Smooth muscle cell (in vitro differentiated cells): Measurements from ENCODE around the gene CARD11. TPM values are rescaled to one million over a fixed set of nuclear protein-coding genes. Genes with fewer than 3 reads are reported as not detected.

Source experiments
- DNase-seq: peaks from one replicate; lab custom pipeline; 2025; ENCODE audit not compliant: unreplicated experiment; lab: John Stamatoyannopoulos, UW
- H2AFZ ChIP-seq: fragments of 200-600 bp; sonication (generic); 2 replicates; pipeline ENCODE4 v1.6.0; 2016; ENCODE audit warnings: antibody characterized with exemption, low read depth, mild to moderate bottlenecking
- H3F3A ChIP-seq: fragments of 200-600 bp; sonication (generic); 2 replicates; pipeline ENCODE4 v1.6.0; 2017; ENCODE audit warnings: antibody characterized with exemption, low read depth
- H3K27ac ChIP-seq: fragments of 200-600 bp; sonication (generic); 2 replicates; pipeline ENCODE4 v1.5.1; 2016; ENCODE audit warnings: low read depth, mild to moderate bottlenecking
- H3K27me3 ChIP-seq: fragments of 200-600 bp; sonication (generic); 2 replicates; pipeline ENCODE4 v1.6.1; 2016; ENCODE audit warnings: low read depth, mild to moderate bottlenecking
- H3K36me3 ChIP-seq: fragments of 200-600 bp; sonication (generic); 2 replicates; pipeline ENCODE4 v1.5.1; 2016; ENCODE audit warnings: low read depth
- H3K4me1 ChIP-seq: fragments of 200-600 bp; sonication (generic); 2 replicates; pipeline ENCODE4 v1.5.1; 2016; ENCODE audit warnings: low read depth
- H3K4me2 ChIP-seq: fragments of 200-600 bp; sonication (generic); 2 replicates; pipeline ENCODE4 v1.6.0; 2016; ENCODE audit warnings: mild to moderate bottlenecking
- H3K4me3 ChIP-seq: fragments of 200-600 bp; sonication (generic); 2 replicates; pipeline ENCODE4 v1.5.1; 2016; ENCODE audit warnings: mild to moderate bottlenecking
- H3K79me2 ChIP-seq: fragments of 200-600 bp; sonication (generic); 2 replicates; pipeline ENCODE4 v1.6.0; 2016; ENCODE audit warnings: low read depth, mild to moderate bottlenecking
- H3K9ac ChIP-seq: fragments of 200-600 bp; sonication (generic); 2 replicates; pipeline ENCODE4 v1.6.0; 2016; ENCODE audit warnings: low read depth
- H3K9me3 ChIP-seq: fragments of 200-600 bp; sonication (generic); replicated peaks from 2 replicates; pipeline ENCODE4 v1.5.1; 2016; ENCODE audit warnings: low read depth
- H4K20me1 ChIP-seq: fragments of 200-600 bp; sonication (generic); 2 replicates; pipeline ENCODE4 v1.6.0; 2016; ENCODE audit warnings: low read depth
- WGBS: methylation state at CpG from one replicate; pipeline ENCODE4 v1.1.7; 2016; ENCODE audit warnings: low lambda C conversion rate; 5-methylcytosine and 5-hydroxymethylcytosine counted together
- polyA plus RNA-seq: library from polyadenylated mRNA; unstranded; fragments of >200 nt; fragmentation: Nextera tagmentation; extraction: Ambion mirVana; gene quantifications from 2 replicates; pipeline ENCODE4 v1.2.1, GENCODE V29; 2016
- total RNA-seq: library from RNA; depleted of rRNA; stranded (reverse); fragments of >200 nt; gene quantifications from 2 replicates; pipeline ENCODE4 v1.2.3, GENCODE V29; 2014
- TF ChIP-seq, protein P1 (sequence below): fragments of 200-600 bp; sonication (generic); IDR thresholded peaks from 2 replicates; pipeline ENCODE4 v1.5.1; 2017; ENCODE audit warnings: borderline replicate concordance, mild to moderate bottlenecking, antibody characterized with exemption; ENCODE audit not compliant: insufficient read depth, poor library complexity, severe bottlenecking

The CARD11 gene
- total and polyA plus RNA-seq, 2 experiments from 2014 or later, result 1.3 to 2.4 TPM

DNA sequence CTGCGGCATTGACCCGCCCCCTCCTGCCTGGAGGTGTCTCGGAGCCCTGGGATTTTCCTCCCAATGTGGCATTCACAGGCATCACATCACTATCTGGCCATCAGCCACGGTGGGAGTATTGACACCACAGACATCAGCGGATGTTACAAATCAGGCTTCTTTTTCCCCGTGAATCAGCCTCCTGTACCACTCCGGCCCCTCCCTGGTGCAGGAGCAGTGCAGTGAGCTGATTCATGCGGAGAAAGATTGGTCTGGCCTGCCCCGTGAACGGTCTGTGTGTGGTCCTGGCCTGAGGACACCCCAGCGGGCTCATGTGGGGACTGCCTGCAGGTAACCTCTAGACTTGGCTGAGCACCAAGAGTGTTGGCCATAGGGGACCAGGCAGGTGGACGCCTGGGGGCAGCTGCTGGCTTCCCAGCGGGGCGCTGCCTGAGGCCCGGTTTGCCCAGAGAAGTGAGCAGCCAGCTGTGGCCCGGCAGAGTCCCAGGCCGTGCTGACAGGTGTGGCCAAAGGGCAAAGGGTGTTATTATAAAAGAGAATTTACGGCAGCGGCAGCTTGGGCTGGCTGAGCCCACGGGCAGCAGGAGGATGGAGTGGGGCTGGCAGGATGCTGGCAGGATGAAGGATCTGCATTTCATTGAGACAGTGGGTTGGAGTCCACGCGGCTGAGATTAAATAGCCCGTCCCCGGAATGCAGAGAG lies 167.5 kb downstream of the CARD11 start:
- WGBS, result 66% methylated on average over 24 of the region's 24 CpGs
- H2AFZ ChIP-seq, result no peak overlapping the region
- H3K27ac ChIP-seq, result no peak overlapping the region
- H3K4me1 ChIP-seq, result no peaks in the 10 kb centered on the region
- H3K79me2 ChIP-seq, result no peaks in the 10 kb centered on the region
- H3K4me2 ChIP-seq, result no peak overlapping the region
- no peaks in the 10 kb centered on the region for H3K27me3 ChIP-seq
- no peaks in the 10 kb centered on the region for H3K36me3 ChIP-seq
- no peaks in the 10 kb centered on the region for H3K9me3 ChIP-seq
- no peak for DNase-seq
- peaks cover 17% of the 10 kb centered on the region for H3F3A ChIP-seq
- TF ChIP-seq, protein P1, sequence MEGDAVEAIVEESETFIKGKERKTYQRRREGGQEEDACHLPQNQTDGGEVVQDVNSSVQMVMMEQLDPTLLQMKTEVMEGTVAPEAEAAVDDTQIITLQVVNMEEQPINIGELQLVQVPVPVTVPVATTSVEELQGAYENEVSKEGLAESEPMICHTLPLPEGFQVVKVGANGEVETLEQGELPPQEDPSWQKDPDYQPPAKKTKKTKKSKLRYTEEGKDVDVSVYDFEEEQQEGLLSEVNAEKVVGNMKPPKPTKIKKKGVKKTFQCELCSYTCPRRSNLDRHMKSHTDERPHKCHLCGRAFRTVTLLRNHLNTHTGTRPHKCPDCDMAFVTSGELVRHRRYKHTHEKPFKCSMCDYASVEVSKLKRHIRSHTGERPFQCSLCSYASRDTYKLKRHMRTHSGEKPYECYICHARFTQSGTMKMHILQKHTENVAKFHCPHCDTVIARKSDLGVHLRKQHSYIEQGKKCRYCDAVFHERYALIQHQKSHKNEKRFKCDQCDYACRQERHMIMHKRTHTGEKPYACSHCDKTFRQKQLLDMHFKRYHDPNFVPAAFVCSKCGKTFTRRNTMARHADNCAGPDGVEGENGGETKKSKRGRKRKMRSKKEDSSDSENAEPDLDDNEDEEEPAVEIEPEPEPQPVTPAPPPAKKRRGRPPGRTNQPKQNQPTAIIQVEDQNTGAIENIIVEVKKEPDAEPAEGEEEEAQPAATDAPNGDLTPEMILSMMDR, result no peak
- H4K20me1 ChIP-seq, result no peaks in the 10 kb centered on the region
- no peak overlapping the region for H3K4me3 ChIP-seq
- no peak overlapping the region for H3K9ac ChIP-seq

DNA sequence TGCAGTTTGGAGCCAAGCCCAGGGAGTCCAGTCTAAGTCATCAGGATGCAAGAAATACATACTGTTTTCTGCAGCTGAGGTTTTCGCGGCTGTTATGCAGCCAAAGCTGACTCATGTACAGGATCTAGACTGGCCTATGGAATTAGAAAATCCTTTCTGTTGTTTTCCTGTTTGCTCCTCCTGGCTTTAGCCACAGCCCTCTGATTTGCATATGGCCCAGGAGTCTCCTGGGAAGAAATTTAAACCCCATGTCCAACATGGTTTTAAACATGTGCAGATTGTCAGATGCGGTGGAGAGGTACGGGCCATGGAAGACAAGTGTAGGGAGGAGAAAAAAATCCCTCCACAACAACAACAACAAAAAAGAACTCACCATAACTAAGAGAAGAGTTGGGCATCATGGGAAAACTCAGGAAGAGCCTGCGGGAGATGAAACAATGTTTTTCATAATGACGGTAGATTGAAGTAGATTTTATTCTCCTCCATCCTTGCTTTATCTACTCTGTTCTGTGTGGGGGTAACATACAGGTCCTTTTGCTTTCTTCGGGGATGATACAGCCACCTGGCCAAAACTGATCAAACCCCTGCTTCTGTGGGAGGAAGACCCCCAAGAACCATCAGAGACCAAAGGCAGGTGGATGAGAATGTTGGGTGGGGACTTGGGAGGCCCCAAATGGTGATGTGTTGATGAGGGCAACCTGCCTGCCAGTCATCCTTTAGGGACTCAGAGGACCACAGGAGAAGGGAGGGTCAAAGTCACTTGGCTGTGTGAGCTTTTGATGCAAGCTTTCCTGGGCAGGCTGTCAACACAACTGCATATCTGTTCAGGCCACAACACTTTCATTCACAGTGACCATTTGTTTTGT lies 169.7 kb downstream of the CARD11 start:
- H3K4me2 ChIP-seq, result peak overlapping the region; percentile 13
- H4K20me1 ChIP-seq, result no peaks in the 10 kb centered on the region
- peak overlapping the region; percentile 95 for H3K27ac ChIP-seq
- no peaks in the 10 kb centered on the region for H3K9me3 ChIP-seq
- no peaks in the 10 kb centered on the region for H3K4me1 ChIP-seq
- no peak for DNase-seq
- peaks cover 17% of the 10 kb centered on the region for H3F3A ChIP-seq
- TF ChIP-seq, protein P1, result no peak
- H3K79me2 ChIP-seq, result no peaks in the 10 kb centered on the region
- no peak overlapping the region for H2AFZ ChIP-seq
- no peak overlapping the region for H3K4me3 ChIP-seq
- H3K27me3 ChIP-seq, result no peaks in the 10 kb centered on the region
- H3K9ac ChIP-seq, result peak overlapping the region; percentile 89
- no peaks in the 10 kb centered on the region for H3K36me3 ChIP-seq
- 29% methylated on average over 7 of the region's 7 CpGs for WGBS

DNA sequence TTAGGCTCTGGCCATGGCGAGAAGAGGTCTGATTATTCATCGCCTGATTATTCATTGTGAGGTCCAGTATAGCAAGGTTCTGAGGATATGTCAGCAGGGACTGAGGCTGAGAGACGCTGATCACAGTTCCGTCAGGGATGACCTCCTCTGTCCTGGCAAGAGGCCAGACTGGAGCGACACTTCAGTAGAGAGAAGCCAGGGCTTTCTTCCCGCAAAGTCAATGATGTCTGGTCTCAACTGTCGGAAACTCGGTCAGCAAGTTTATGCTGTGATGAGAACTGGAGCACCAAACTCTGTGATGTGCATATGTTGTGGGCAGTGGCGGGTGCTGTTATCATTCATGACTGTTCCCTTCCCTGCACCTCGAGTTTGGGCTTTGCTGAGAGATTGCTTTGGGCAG lies 170.5 kb downstream of the CARD11 start:
- peak overlapping the region; percentile 95 for H3K27ac ChIP-seq
- H4K20me1 ChIP-seq, result no peaks in the 10 kb centered on the region
- no peaks in the 10 kb centered on the region for H3K79me2 ChIP-seq
- H3K4me2 ChIP-seq, result peak overlapping the region; percentile 13
- no peak overlapping the region for H3K4me3 ChIP-seq
- H3K9ac ChIP-seq, result no peak overlapping the region
- WGBS, result 51% methylated on average over 10 of the region's 10 CpGs
- no peaks in the 10 kb centered on the region for H3K9me3 ChIP-seq
- H3K27me3 ChIP-seq, result no peaks in the 10 kb centered on the region
- H3K4me1 ChIP-seq, result no peaks in the 10 kb centered on the region
- TF ChIP-seq, protein P1, result no peak
- DNase-seq, result no peak
- H3F3A ChIP-seq, result peaks cover 17% of the 10 kb centered on the region
- H2AFZ ChIP-seq, result no peak overlapping the region
- no peaks in the 10 kb centered on the region for H3K36me3 ChIP-seq
